Measurements from ENCODE around the gene NUDT3.

Gene NUDT3

DNA sequence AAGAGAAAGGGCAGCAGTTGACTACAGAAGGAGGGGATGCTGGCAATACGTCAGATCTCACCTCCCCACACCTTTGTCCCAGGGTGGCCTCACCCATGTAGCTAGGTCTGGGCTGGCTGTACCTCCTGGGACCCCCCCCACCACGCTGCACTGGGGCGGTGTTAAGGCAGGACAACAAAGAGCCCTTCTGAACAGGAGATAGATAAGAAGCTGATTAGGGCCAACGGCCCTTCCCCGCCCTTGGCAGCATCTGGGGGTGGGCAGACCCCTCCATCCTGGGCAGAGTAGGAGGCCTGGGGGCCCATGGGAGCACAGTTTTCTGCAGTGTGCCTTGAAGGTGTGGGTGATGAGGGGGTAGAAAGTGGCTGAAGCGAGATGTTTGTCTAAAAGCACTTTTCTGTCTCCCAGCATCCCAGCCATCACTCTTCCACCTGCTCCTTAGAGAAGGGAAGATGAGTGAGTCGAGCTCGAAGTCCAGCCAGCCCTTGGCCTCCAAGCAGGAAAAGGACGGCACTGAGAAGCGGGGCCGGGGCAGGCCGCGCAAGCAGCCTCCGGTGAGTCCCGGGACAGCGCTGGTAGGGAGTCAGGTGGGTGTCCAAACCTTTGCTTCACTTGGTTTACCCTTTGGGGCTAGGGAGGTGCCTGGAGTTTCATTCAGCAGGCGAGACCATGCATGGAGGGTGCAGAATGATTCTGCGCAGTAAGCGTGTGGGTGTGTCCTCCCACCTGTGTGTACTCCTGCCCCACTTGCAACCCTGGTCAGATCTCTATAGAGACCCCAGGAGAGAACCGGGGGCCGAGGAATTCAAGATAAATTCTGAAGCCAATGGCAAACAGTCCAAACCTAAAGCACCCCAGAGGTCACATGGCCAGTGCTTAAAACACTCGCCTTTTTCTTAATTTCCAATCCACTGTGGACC lies 151.9 kb downstream of the NUDT3 start:
- no peak for DNase-seq (ENCODE audit: low read depth in 1 of 2, low spot score in 1 of 2)

DNA sequence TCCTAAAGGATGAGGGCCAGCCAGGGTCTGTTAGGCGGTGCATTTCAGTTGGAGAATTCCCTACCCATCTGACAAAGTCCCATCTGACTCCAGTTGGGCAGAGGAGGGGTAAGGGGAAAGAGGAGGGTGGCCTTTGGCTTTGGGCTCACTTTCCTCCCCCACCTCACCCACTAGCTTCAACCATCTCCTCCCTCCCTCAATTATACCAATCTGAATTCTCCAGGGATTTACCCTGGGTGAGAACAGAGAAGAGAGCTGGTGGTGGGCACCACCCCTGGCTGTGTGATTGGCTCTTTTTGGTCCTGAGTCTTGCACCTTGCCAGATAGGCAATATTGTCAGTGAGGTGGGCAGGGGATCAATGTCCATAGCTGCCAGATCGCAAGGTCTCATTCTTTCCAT lies 152.6 kb downstream of the NUDT3 start:
- DNase-seq (ENCODE audit: low read depth in 1 of 2, low spot score in 1 of 2): no peak

DNA sequence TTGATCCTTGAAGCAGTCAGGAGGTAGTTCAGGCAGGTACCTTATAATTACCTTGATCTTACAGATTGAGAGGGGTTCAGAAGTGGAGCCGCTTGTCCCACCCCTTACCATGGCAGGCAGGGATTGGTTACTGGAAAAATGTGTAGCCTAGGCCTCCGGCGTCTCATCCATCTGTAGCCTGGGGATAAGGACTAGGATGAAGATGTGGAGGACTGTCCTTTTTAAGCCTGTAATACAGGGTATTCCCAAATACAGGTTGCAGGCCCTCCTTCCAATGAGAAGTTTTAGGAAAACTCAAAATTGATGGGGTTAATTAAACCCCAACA lies 153.0 kb downstream of the NUDT3 start:
- DNase-seq (ENCODE audit: low read depth in 1 of 2, low spot score in 1 of 2): no peak

DNA sequence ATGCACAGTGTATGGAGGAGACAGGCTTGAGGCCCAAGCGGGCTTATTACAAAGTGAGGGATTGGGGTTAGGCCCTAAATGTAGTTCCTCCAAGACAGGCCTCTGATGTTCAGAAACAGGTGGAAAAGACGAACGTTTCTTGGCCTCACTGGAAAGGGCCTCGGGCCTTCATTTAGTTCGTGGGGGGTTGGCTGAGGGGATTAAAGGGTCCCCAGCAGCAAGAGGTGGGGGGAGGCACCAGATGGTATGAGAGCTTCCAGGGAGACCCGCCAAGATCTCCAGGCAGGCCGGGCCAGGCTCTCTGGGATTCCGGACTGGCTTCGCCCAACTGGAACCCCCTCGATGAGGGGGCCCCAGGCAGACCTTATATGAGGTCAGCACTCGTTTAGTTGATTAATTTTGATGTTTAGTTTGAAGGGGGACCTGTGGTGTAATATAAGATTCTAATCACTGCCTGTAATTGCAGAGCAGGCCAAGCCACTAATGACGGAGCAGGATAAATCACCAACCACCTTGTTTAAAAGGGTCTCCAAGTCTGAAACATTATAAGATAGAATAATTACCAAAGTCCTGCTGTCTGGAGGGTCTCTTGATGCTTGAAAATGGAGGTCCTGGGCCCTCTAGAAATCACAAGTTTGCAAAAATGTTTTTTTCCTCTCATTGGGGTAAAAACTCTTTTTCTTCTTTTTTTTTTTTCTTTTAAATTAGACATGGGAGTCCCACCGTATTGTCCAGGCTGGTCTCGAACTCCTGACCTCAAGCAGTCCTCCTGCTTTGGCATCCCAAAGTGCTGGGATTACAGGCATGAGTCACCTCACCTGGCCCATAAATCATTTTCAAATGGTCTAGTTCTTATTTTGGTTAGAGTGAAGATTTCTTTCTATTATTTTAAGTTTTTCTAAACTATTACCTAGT lies 153.6 kb downstream of the NUDT3 start:
- no peak for DNase-seq (ENCODE audit: low read depth in 1 of 2, low spot score in 1 of 2)

DNA sequence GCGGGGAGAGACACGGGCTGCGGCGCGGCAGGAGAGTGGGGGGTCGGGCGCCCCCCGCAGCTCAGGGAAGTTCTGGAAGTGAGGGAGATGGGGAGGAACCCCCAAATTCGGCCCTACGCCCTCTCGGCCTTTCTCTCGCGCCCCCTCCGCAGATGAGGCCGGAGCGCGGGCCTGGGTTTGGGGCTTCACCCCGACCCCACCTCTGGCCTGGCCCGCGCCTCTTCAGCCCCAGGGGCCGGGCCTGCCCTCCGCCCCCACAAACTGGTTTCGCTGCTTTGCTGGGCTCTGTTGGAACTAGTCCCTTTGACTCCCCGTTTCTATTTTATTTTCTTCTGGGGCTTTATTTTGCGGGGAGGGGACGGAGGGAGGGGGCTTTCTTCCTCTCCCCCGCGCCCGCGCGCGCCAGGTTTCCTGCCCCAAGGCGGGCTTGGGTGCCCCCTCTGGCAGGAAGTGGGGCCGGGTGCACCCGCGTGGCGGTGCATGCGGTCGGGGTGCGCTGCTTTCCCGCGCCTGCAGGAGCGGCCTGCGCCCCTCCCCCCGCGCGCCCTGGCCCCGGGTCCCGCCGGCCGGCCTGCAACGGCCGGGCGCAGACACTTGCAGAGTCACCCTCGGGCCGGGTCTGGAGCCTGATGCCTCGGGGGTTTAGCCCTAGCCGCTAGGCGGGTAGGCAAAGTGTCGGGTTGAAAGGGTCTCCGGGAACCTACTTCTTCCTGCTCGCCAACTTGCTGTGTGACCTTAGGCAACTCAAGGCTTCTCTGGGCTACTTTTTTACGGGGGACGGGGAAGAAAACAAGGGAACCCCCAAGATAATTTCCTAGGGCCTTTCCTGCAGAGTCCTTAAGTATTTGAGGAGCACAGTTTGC lies 154.5 kb downstream of the NUDT3 start:
- DNase-seq (ENCODE audit: low read depth in 1 of 2, low spot score in 1 of 2): peak; percentile 32 to 71

DNA sequence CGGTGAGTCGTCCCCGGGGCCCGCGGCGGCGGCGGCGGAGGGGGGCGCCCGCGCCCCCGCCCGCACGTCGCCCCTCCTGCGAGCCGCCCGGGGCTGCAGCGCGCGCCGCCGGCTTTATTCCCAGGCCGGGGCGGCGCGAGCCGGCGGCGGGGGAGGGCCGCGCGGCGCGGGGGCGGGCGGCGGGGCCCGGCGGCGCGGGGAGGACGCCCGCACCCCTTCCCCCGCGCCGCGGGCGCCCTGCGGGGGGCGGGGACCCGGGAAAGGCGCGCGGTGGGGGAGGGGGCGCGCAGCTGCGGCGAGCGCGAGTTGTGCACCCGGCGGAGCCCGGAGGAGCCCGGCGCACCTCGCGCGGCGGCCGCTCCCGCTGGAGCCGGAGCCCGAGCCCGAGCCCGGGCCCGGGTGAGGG lies 155.2 kb downstream of the NUDT3 start:
- DNase-seq (ENCODE audit: low read depth in 1 of 2, low spot score in 1 of 2): no peak

DNA sequence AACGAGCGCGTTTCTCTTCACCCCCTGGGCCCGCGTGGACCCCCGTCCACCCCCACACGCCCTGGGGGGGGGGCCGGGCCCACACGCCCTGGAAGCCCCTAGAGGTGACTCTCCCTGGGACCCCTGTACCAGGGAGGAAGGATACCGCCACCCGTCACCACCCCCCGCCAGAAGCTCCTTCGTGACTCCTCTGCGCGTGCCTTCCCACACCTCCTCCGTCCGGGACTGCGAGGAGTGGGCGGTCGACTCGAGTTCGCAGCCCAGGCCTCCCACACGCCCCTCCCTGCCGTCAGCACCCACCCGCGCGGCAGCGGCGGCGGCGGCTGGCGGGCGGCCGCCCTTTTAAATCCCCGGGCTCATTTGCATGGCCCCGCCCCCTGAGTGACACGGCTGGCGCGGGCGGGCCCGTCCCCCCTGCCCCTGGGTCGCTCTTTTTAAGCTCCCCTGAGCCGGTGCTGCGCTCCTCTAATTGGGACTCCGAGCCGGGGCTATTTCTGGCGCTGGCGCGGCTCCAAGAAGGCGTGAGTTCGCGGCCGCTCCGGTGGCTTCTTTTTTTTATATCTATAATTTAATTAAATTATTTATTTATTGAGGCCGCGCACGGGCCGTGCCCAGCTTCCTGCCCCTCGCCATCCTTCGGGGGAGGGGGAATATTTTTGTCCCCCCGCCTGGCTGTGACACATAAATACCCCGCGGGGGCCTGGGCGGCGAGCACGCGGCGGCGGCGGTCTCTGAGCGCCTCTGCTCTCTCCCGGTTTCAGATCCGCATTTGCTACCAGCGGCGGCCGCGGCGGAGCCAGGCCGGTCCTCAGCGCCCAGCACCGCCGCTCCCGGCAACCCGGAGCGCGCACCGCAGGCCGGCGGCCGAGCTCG lies 155.8 kb downstream of the NUDT3 start, which contains the start of gene HMGA1:
HMGA1 (plus strand) TSS at position 431 of the 873 bp plus-strand sequence. CDS start 3,908 bp downstream, outside the sequence.
- peak; percentile 72 to 86 for DNase-seq (ENCODE audit: low read depth in 1 of 2, low spot score in 1 of 2)

DNA sequence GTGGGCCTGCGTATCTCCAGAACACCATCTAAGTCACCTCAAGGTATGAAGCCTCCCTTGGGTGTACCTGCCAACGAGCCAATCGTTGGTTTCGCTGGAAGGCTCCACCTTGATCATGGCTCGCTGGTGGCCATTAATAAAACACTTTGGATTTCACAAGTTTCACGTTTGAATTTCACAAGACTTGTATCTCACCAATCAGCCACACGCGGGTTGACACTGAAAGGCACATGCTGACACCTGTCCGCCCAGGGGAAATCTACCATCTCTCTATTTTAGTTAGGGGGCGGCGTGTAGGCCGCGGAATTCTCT lies 156.4 kb downstream of the NUDT3 start:
- DNase-seq (ENCODE audit: low read depth in 1 of 2, low spot score in 1 of 2): peak in 1 of 2 donors; percentile 34

DNA sequence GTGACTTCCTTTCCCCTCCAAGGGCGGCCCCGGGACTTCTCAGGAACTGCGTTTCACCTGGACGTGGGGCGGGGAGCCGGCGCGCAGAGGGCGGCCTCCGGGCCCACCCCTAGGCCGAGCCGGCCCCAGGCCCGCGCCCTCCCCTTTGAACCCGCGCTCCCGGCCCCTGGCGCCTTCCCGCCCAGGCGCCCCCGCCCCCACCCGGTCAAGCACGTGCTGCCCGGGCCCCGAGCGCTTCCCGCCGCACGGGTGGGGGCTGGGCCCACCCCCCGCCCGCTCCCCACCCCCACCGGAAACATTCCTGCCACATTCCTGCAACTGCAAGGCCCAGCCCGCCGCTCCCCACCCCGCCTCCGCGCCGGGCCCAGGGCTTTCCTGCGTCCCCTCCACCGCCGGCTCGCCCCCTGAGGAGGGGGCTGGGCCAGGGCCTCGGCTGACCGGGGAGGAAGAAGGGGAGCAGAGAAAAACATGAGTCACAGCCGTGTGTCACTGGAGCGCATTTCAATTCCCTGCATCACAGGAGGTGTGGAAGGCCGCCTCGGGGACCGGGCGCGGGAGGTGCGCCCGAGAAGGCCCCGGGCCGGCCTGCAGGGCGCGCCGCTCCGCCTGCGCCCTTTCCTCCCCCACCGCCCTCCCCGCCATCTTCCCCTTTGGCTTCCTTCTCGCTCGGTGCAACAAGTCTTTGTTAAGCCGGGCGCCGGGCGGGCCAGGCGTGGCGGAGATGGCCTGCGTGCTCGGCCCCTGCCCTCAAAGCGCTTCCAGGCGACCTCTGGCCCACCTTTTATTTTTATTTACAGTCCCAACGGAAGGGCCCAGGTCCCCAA lies 156.9 kb downstream of the NUDT3 start:
- peak; percentile 37 to 59 for DNase-seq (ENCODE audit: low read depth in 1 of 2, low spot score in 1 of 2)

DNA sequence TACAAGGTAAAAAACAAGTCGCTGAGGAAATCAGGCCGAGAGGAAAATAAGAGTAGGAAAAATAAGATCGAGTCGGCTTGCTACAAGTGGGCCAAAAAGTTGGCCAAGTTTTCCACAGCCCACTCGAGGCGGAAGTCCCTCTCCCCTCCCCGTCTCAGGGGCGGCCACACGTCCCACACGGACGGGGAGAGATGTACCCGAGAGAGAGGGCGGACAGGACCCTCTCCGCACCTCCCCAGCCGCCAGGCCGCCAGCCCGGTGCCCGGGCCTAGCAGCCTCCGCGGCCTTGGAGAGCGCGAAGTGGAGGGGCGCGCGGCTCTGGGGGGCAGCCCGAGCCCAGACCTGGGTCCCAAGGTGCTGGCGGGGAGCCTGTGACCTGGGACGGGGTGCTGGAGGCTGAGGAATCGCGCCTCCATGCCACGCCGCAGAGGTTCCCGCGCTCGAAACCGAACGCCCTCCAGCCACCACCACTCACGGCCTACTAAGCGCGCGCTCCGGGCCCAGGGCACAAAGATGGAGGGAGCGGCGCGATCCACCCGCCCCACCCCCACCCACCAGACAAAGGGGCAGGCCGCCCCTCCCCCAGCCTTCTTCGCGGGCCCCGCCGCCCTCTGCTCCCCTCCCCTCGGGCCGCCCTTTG lies 157.7 kb downstream of the NUDT3 start:
- DNase-seq (ENCODE audit: low read depth in 1 of 2, low spot score in 1 of 2): no peak

DNA sequence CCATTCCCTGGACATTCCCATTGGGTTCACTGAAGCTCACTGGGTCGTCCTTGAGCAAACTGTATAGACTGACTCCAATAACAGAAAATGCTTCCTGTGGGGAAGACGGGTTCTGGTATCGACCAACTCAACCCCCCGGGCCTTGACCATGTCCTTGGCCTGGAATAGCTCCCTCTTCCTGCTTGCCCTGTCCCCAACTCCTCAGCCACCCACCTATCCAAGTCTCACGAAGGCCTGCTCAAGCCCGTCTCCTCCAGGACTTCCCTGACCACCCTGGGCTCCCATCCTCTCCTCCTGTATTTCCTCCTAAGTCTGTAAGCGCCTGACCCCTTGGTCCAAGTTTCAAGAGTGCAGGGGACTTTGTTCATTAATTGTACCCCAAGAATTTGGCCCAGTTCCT lies 158.6 kb downstream of the NUDT3 start:
- no peak for DNase-seq (ENCODE audit: low read depth in 1 of 2, low spot score in 1 of 2)

DNA sequence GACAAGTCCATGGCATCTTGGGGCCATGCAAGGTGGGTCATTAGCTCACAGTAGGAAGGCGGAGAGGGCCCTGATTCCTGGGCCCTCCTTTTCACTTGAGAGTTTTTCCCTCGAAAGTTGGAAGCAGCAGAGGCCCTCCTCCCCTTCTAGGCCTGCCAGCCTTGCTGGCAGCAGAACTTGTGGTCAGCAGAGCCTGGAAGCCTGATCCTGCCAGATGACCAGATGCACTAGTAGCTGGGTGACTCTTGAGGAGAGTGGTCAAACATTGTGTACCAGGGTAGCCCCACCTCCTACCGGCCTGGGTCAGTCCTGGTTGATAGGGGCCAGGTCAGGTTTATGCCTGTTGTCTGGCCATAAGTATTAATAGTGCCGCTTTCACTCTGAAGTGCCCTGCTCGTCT lies 159.6 kb downstream of the NUDT3 start:
- DNase-seq (ENCODE audit: low read depth in 1 of 2, low spot score in 1 of 2): no peak

DNA sequence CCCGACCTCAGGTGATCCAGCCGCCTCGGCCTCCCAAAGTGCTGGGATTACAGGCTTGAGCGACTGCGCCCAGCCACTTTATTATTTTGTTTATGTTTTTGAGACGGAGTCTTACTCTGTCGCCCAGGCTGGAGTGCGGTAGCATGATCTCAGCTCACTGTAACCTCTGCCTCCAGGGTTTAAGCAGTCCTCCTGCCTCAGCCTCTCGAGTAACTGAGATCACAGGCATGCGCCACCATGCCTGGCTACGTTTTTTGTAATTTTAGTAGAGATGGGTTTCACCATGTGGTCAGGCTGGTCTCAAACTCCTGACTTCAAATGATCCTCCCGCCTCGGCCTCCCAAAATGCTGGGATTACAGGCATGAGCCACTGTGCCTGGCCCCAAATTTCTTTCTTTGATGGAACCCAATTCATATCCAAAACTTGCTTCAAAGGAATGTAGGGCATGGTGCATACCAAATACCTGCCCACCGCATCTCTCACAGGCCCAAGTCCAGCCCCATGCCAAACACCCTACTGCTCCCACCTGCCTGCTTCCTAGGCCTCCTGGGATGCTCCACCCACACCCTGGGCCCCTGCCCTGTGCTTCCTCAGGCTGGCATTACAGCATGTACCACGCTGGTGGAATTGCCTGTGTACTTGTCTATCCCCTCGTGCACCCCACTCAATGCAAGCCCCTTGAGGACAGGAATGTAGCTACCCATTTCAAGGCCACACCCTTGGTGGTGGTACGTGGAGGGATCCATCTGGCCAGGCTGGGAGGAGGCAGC lies 160.7 kb downstream of the NUDT3 start:
- DNase-seq (ENCODE audit: low read depth in 1 of 2, low spot score in 1 of 2): no peak

DNA sequence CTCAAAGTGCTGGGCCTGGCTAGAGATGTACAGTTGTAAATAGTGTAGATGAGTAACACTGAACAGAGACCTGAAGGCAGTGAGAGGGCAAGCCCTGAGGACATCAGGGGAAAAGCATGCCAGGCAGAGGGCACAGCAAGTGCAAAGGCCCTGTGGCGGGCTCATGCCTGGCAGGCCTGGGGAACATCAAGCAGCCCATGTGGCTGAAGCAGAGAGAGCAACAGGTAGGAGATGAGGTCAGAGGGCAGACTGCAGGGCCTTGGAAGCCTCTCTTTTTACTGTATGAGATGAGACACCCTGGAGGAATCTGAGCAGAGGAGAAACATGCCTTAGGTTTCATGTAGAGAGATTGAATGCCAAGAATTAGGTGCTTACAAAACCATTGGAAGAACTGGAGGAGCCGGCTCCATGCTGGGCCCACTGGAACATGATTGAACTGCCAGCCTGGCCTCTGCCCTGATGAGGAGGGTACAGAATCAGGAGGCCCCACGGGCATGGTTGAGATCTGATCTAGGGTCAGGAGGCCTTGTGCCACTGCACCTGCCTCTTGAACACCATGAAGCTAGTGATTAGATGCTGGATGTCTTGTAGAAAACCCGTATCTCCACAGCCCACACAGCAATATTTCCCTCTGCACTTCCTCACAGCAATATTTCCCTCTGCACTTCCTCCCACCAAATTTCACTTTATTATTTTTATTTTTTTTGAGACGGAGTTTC lies 161.7 kb downstream of the NUDT3 start:
- DNase-seq (ENCODE audit: low read depth in 1 of 2, low spot score in 1 of 2): no peak

DNA sequence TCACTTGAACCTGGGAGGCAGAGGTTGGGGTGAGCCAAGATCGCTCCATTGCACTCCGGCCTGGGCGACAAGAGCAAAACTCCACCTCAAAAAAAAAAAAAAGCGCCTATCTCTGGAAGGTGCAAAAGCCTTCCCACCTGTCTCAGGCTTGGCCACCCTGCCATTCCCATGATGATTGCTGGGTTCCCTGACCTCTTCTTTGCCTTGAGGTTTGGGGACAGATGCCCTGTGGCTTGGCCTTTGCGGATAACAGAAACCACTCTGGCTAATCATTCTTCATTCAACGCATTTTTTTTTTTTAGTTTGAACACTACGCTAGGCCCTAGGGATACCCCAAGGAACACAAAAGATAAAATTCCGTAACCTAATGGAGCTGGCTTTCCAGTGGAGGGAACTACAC lies 162.6 kb downstream of the NUDT3 start:
- no peak for DNase-seq (ENCODE audit: low read depth in 1 of 2, low spot score in 1 of 2)
